Measurements from ENCODE around the gene CPNE1.

DNA sequence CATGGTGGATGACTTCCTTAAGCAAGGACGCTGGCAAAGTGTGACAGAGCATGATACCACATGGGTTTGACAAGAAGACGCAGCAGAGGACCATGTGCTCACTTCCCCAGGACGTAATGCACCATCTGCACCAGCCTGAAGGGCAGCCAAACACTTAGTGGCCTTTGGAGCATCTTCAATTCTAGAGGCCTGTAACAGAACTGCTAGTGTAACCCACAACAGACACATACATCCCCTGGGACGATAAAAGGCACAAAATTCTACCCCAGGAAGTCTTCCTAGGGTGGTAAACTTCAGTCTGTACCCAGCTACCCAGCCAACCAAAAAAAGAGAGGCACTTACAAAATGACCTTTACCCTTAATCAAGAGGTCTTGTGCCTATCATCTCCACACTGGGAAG, 9.2 kb upstream of the CPNE1 start:
- TF ChIP-seq, protein P1, sequence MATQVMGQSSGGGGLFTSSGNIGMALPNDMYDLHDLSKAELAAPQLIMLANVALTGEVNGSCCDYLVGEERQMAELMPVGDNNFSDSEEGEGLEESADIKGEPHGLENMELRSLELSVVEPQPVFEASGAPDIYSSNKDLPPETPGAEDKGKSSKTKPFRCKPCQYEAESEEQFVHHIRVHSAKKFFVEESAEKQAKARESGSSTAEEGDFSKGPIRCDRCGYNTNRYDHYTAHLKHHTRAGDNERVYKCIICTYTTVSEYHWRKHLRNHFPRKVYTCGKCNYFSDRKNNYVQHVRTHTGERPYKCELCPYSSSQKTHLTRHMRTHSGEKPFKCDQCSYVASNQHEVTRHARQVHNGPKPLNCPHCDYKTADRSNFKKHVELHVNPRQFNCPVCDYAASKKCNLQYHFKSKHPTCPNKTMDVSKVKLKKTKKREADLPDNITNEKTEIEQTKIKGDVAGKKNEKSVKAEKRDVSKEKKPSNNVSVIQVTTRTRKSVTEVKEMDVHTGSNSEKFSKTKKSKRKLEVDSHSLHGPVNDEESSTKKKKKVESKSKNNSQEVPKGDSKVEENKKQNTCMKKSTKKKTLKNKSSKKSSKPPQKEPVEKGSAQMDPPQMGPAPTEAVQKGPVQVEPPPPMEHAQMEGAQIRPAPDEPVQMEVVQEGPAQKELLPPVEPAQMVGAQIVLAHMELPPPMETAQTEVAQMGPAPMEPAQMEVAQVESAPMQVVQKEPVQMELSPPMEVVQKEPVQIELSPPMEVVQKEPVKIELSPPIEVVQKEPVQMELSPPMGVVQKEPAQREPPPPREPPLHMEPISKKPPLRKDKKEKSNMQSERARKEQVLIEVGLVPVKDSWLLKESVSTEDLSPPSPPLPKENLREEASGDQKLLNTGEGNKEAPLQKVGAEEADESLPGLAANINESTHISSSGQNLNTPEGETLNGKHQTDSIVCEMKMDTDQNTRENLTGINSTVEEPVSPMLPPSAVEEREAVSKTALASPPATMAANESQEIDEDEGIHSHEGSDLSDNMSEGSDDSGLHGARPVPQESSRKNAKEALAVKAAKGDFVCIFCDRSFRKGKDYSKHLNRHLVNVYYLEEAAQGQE (IDR thresholded peaks at IDR 0.05; ENCODE audit: insufficient read depth in 1 of 2, low read depth in 2 of 2, low read length in 2 of 2), result no peak
- no peak for TF ChIP-seq POLR2AphosphoS5 (IDR thresholded peaks at IDR 0.05; ENCODE audit: low read depth, low read length)
- TF ChIP-seq SIN3A (IDR thresholded peaks at IDR 0.05; ENCODE audit: borderline replicate concordance, insufficient read depth, low read length), result no peak
- no peak for TF ChIP-seq TAF1 (IDR thresholded peaks at IDR 0.05; ENCODE audit: borderline replicate concordance, insufficient read depth, low read length)
- no peak for TF ChIP-seq FOXP2 (optimal IDR thresholded peaks at IDR 0.05; ENCODE audit: borderline replicate concordance, extremely low read depth, extremely low read length, insufficient read depth)

Data from PFSK-1 (cell line).